GM21528 (cell line): ENCODE results near the gene DDX31.

Source experiments
- ATAC-seq: cut with Tn5 transposase; IDR thresholded peaks from one replicate; pipeline ENCODE4 v1.9.1; 2021; ENCODE audit warnings: mild to moderate bottlenecking, moderate library complexity; ENCODE audit not compliant: unreplicated experiment, low FRiP score

DDX31 gene

DNA sequence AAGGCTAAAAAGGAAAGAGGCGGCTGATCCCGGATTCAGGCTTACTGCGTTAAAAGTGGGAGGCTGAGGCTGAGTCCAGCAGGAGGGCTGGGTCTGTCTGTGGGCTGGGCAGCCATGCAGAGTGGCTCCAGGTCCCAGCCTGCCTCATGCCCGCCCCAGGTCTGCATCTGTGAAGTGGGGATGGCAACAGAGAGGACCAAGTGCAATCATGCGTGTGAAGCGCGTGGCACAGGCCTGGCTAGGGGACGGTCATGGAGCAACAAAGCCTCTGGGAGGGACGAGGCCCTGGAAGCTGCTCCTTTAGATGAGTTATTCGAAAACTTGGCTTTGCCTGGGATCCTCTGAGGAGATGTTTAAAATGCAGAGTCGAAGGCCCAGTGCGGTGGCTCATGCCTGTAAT, 117.7 kb downstream of the DDX31 start:
- ATAC-seq = no peak

DNA sequence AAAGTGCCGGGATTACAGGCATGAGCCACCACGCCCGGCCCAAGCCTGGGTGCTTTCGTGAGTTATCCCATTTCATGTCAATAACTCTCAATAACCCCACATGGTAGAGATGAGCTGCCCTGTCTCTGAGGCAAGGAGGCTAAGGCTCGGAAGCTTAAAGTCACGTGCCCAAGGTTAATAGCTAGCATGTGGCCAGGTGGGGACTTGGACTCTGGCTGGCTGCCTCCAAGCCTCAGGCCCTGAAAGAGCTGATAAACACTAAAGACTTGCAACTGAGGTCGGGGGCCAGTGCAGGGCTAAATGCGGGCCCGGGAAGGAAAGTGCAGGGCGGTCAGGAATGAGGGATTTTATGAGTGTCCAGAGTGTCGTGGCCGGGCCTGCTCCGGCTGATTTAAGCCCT, 118.2 kb downstream of the DDX31 start:
- ATAC-seq = no peak

DNA sequence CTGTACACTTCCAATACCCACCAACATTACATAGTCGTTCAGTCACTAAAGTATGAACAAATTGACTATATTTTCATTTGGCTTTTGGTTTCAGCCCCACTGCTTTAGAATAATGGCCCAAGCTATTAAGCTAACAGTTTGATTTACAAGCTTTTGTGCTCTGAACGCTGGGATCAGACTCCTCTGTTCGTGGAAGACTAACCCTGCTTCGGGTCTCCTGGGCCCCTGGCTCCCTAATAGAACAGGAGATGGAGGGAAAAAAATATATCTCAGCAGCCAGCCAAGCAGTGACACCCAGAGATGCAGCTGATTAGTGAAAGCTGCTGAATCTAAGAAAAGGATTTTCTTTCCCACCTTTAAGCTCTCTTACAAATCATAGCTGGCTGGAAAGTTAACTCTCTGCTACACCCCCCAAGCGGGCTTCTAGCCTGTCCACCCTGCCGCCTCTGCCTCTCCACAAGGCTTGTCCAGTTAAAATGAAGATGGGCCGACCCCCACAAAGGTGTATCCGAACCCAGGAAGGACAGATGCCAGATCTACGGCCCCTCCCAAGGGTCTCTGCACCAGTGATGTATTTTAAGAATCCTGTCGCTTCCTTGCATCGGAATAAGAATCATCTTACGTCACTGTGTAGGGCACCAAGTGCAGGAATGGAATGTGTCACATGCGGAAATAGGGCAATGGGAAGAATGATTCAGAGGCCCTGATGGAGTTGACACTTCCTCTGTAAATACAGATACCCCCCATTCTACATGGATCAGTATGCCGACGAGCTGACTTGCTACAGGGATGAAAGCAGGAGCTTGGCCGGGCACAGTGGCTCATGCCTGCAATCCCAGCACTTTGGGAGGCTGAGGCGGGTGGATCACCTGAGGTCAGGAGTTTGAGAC, 120.8 kb downstream of the DDX31 start:
- ATAC-seq = no peak

DNA sequence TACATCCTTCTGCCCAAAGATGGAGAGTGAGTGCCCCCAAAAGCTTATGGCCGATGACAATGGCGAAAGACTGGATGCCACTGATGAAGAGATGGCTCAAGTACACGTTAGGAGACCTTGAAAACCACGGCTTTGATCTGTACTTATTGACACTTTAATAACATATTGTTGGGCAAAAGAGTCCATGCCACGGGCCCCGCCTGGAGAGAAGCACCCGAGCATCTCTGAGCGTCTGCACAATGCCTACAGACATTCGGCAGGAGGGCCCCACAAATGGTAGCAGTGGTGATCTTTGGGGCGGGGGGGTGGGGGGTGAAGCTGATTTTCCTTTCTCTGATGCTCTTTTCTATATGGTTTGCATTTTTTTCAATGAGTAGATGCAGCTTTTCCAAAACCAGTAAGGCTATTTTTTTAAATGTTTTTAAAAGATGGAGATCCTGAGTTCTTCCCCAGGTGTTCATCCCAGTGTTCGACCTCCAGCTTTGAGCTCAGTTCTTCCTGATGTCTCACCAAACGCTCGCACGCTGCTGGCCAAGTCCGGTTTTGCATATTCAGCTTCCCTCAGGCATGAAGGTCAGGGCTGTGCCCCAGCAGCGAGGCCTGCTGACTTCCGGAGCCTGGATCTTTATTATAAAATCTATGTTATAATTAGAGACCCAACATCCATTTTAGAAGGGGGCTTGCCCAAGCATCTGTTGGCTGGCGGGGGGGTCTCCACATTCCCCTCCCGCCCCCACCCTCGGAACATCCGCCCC, 121.6 kb downstream of the DDX31 start:
- ATAC-seq = no peak

DNA sequence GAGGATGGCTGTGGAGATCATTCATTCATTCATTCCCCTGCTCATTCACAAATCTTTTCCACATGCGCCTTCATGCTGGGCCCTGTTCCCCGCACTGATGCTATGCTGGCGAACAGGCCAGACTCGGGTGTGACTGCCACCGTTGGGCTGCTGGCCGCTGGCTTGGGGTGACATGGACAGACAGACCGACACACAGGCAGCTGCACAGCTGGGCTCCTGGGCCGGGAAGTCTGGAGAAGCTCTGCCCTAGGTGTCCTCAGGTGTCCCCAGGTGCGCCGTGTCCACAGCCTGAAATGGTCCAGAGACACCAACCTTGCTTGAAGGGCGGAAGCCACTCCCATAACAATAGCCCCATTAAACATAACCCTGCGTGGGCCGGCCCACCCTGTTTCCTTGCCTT, 122.3 kb downstream of the DDX31 start:
- no peak for ATAC-seq

DNA sequence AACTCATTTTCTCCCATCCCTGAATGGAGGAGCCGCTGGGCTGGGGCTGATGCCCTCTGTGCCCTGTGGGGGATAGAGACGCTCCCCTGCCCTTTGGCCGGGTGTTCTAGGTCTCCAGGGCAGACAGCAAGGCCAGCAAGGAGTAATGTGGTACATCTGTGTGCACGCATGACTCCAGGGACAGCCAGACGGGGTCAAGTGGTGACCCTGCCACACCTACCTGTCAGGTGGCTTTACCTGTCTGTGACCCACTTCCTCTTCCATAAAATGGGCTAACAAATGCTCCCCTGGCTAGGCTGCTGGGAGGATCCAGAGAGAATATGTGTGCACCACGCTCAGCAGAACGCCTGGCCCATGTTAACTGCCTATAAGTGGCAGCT, 122.7 kb downstream of the DDX31 start:
- no peak for ATAC-seq

DNA sequence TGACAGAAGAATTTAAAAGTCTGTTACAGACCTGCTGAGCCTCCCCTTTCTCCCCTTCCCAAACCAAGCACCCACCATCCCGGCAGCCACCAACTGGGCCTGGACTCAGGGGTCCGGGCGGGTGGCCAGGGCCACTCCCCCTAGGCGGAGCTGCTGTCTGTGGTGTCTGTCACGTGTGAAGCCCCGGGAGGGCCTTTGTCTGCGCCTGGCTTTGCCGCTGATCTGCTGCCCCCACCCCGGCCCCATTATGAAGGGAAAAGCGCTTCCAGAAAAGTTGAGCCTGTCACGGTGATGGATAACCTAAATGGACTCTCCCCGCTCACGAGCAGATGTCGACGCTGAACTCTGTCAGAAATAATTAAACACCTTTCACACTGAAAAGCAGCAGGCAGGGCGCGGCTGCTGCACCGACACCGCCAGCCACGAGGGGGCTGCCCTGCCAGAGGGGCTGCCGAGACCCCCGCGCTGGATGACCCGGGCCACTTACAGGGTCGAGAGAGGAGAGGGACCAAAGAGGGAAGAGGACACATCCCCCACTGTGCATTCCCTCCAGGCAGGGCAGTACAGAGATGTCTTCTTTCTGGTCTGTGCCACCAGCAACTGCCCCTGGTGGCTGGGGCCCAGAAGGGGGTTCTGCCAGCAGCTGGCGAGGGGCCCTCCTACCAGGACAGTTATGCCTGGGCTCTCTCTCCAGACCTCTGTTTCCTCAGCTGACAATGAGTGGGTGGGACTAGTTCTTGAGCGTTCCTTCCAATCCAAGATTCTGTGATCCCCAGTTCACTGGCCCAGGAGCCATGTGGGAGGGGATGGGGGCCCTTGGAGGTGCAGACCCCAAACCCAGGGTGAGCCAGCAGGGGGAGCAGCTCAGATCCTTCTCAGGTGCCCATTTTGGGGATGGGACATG, 123.4 kb downstream of the DDX31 start:
- ATAC-seq = no peak

DNA sequence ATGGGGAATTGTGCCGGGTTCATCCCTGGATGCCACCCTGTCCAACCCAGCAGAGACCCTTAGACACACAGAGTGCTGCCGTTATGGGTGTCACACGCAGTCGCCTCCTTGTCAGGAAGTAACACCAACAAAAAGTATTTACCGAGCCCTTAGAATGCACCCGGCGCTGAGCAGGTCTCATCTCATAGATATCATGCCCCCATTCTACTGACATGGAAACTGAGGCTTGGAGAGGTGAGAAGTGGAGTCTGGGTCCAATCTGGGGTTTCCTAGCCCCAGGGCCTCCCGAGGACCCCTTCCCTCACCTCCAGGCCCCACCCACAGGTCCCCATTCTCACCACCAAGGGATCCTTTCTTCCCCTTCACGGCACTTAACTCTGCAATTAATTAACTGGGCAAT, 124.2 kb downstream of the DDX31 start:
- no peak for ATAC-seq

DNA sequence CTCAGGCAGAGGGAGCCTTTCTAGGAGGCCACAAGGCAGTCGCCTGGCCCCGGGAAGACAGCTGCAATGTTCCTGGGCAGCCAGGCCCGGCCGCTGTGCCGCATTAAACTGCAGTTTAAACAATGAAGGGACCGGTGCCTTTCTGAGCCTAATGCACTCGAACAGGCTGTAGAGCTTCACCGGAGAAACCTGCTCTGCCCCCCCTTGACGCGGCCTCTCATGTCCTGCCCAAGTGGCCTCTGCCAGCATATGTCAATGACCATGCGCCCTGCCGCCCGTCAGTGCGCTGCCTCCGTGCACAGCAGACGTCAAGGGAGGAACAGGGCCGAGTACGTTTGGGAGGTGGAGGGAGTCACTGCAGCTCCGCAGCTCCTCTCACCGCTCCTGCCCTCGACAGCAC, 125.8 kb downstream of the DDX31 start:
- ATAC-seq = no peak

DNA sequence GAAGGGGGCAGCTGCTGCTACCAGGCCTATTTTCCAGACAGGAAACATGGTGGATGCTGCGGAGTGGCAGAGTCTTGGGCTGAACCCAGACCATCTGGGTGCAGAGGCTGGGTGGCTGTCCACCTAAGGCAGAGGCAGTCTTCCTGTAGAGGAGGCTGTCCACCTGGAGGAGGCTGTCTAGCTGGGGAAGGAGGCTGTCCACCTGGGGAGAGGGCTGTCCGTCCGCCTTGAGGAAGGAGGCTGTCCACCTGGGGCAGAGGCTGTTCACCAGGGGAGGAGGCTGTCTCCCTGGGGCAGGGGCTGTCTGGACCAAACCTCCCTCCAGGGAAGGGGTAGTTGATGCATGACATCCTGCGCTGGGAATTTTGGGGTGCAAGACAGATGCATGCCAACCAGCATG, 126.5 kb downstream of the DDX31 start:
- no peak for ATAC-seq
